Progenitor cell of endocrine pancreas (in vitro differentiated cells): ENCODE measurements around the gene PPP1R17. TPM values are rescaled to one million over a fixed set of nuclear protein-coding genes. Genes with fewer than 3 reads are reported as not detected.

Experiments used
- DNase-seq: peaks from one replicate; pipeline ENCODE4 v3.0.0; 2021; ENCODE audit warnings: low spot score; ENCODE audit not compliant: unreplicated experiment
- H3K27ac Mint-ChIP-seq: 2 replicates; pipeline ENCODE4 v1.8.0; 2021; ENCODE audit warnings: mild to moderate bottlenecking, moderate library complexity, mixed read lengths
- H3K27me3 Mint-ChIP-seq: 2 replicates; pipeline ENCODE4 v1.8.0; 2021; ENCODE audit warnings: mixed read lengths
- H3K36me3 Mint-ChIP-seq: 2 replicates; pipeline ENCODE4 v1.8.0; 2022; ENCODE audit warnings: mixed read lengths; ENCODE audit not compliant: insufficient read depth
- H3K4me1 Mint-ChIP-seq: 2 replicates; pipeline ENCODE4 v1.8.0; 2021; ENCODE audit warnings: low read depth, mixed read lengths
- H3K4me3 Mint-ChIP-seq: 2 replicates; pipeline ENCODE4 v1.8.0; 2021; ENCODE audit warnings: low read depth, mild to moderate bottlenecking, moderate library complexity, mixed read lengths
- H3K9me3 Mint-ChIP-seq: 2 replicates; pipeline ENCODE4 v1.8.0; 2021; ENCODE audit warnings: low read depth, mixed read lengths
- CTCF ChIP-seq: fragments of 200-600 bp; sonication (generic); IDR thresholded peaks from one replicate; pipeline ENCODE4 v1.5.0; 2021; ENCODE audit warnings: antibody characterized with exemption, mild to moderate bottlenecking; ENCODE audit not compliant: unreplicated experiment
- total RNA-seq: library from RNA; stranded (reverse); gene quantifications from 2 replicates; pipeline ENCODE4 v1.2.1, GENCODE V29; 2021

The PPP1R17 gene
- total RNA-seq, 1 donor from 2014 or later = 0.96 TPM

GRCh38 chr7:31695859-31696614, 9.0 kb downstream of the PPP1R17 start:
- no peak for TF ChIP-seq CTCF
- no peak overlapping the region for H3K4me3 Mint-ChIP-seq
- no peaks in the 10 kb centered on the region for H3K36me3 Mint-ChIP-seq
- peaks cover 7% of the 10 kb centered on the region for H3K4me1 Mint-ChIP-seq
- H3K27ac Mint-ChIP-seq = no peak overlapping the region
- H3K27me3 Mint-ChIP-seq = peaks cover 18% of the 10 kb centered on the region
- DNase-seq = no peak
- H3K9me3 Mint-ChIP-seq = no peaks in the 10 kb centered on the region

DNA sequence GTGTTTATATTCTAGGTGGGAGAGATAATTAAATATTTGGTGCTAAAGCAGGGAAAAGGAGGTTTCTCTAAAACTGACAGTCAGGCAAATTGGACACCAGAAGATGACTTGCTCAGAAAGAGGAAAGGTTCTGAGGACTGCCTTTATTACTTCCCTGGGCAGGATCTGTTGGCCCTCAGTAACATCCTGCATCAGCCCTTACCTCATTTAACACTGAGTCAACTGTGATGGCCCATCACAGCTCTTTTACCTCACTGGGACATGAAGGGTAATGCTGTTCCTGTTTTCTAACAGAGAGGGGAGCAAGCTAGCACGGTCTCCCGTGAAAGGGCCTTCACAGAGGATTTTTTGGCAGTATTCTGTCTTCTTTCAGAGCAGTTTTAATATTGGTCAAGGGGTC, 12.0 kb downstream of the PPP1R17 start:
- DNase-seq = no peak
- no peak overlapping the region for H3K4me3 Mint-ChIP-seq
- H3K9me3 Mint-ChIP-seq = no peaks in the 10 kb centered on the region
- peaks cover 18% of the 10 kb centered on the region for H3K27me3 Mint-ChIP-seq
- H3K4me1 Mint-ChIP-seq = no peaks in the 10 kb centered on the region
- no peaks in the 10 kb centered on the region for H3K36me3 Mint-ChIP-seq
- H3K27ac Mint-ChIP-seq = no peak overlapping the region
- no peak for TF ChIP-seq CTCF

GRCh38 chr7:31702354-31702753, 15.3 kb downstream of the PPP1R17 start:
- Mint-ChIP-seq H3K36me3 (no peaks in the 10 kb centered on the region), H3K27me3 (peaks cover 9% of the 10 kb centered on the region), H3K4me1 (no peaks in the 10 kb centered on the region), H3K9me3 (no peaks in the 10 kb centered on the region), H3K4me3 (no peak overlapping the region), H3K27ac (no peak overlapping the region)
- DNase-seq = no peak
- TF ChIP-seq CTCF = no peak

DNA sequence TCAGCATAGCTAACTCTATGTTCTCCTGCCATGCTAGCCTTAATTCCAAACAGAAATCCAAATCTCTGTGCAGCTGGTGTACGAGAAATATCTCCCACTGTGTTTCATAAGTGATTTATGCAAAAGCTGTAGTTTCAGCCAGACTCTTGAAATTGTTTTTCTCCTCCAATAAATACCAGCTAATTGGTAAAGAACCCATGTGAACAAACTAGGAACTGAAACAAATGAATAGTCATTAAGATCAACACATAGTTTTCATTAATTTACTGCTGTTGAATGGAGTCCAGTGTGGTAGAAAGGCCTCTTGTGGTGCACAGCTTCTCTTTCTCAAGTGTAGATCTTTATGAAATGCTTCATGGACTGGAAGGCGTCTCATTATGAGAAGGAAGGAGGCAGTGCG, 18.4 kb downstream of the PPP1R17 start:
- no peak overlapping the region for H3K27ac Mint-ChIP-seq
- H3K9me3 Mint-ChIP-seq = no peaks in the 10 kb centered on the region
- H3K4me1 Mint-ChIP-seq = no peaks in the 10 kb centered on the region
- H3K27me3 Mint-ChIP-seq = no peaks in the 10 kb centered on the region
- no peak for TF ChIP-seq CTCF
- no peak for DNase-seq
- H3K36me3 Mint-ChIP-seq = no peaks in the 10 kb centered on the region
- no peak overlapping the region for H3K4me3 Mint-ChIP-seq

- no peak overlapping the region for H3K4me3 Mint-ChIP-seq
- H3K27me3 Mint-ChIP-seq = peaks cover 3% of the 10 kb centered on the region
- no peak for TF ChIP-seq CTCF
- DNase-seq = no peak
- no peaks in the 10 kb centered on the region for H3K36me3 Mint-ChIP-seq
- no peaks in the 10 kb centered on the region for H3K9me3 Mint-ChIP-seq
- no peaks in the 10 kb centered on the region for H3K4me1 Mint-ChIP-seq
- no peak overlapping the region for H3K27ac Mint-ChIP-seq
Measured at GRCh38 chr7:31707089-31707488, 20.1 kb downstream of the PPP1R17 start.
